Smooth muscle cell (in vitro differentiated cells): Measurements from ENCODE around the gene ERFL. TPM values are rescaled to one million over a fixed set of nuclear protein-coding genes. Genes with fewer than 3 reads are reported as not detected.

Source experiments
- DNase-seq: peaks from one replicate; lab custom pipeline; 2025; ENCODE audit not compliant: unreplicated experiment; lab: John Stamatoyannopoulos, UW
- H2AFZ ChIP-seq: fragments of 200-600 bp; sonication (generic); 2 replicates; pipeline ENCODE4 v1.6.0; 2016; ENCODE audit warnings: antibody characterized with exemption, low read depth, mild to moderate bottlenecking
- H3F3A ChIP-seq: fragments of 200-600 bp; sonication (generic); 2 replicates; pipeline ENCODE4 v1.6.0; 2017; ENCODE audit warnings: antibody characterized with exemption, low read depth
- H3K27ac ChIP-seq: fragments of 200-600 bp; sonication (generic); 2 replicates; pipeline ENCODE4 v1.5.1; 2016; ENCODE audit warnings: low read depth, mild to moderate bottlenecking
- H3K27me3 ChIP-seq: fragments of 200-600 bp; sonication (generic); 2 replicates; pipeline ENCODE4 v1.6.1; 2016; ENCODE audit warnings: low read depth, mild to moderate bottlenecking
- H3K36me3 ChIP-seq: fragments of 200-600 bp; sonication (generic); 2 replicates; pipeline ENCODE4 v1.5.1; 2016; ENCODE audit warnings: low read depth
- H3K4me1 ChIP-seq: fragments of 200-600 bp; sonication (generic); 2 replicates; pipeline ENCODE4 v1.5.1; 2016; ENCODE audit warnings: low read depth
- H3K4me2 ChIP-seq: fragments of 200-600 bp; sonication (generic); 2 replicates; pipeline ENCODE4 v1.6.0; 2016; ENCODE audit warnings: mild to moderate bottlenecking
- H3K4me3 ChIP-seq: fragments of 200-600 bp; sonication (generic); 2 replicates; pipeline ENCODE4 v1.5.1; 2016; ENCODE audit warnings: mild to moderate bottlenecking
- H3K79me2 ChIP-seq: fragments of 200-600 bp; sonication (generic); 2 replicates; pipeline ENCODE4 v1.6.0; 2016; ENCODE audit warnings: low read depth, mild to moderate bottlenecking
- H3K9ac ChIP-seq: fragments of 200-600 bp; sonication (generic); 2 replicates; pipeline ENCODE4 v1.6.0; 2016; ENCODE audit warnings: low read depth
- H3K9me3 ChIP-seq: fragments of 200-600 bp; sonication (generic); replicated peaks from 2 replicates; pipeline ENCODE4 v1.5.1; 2016; ENCODE audit warnings: low read depth
- H4K20me1 ChIP-seq: fragments of 200-600 bp; sonication (generic); 2 replicates; pipeline ENCODE4 v1.6.0; 2016; ENCODE audit warnings: low read depth
- CTCF ChIP-seq: fragments of 200-600 bp; sonication (generic); IDR thresholded peaks from 2 replicates; pipeline ENCODE4 v1.5.1; 2017; ENCODE audit warnings: borderline replicate concordance, mild to moderate bottlenecking, antibody characterized with exemption; ENCODE audit not compliant: insufficient read depth, poor library complexity, severe bottlenecking
- WGBS: methylation state at CpG from one replicate; pipeline ENCODE4 v1.1.7; 2016; ENCODE audit warnings: low lambda C conversion rate; 5-methylcytosine and 5-hydroxymethylcytosine counted together
- polyA plus RNA-seq: library from polyadenylated mRNA; unstranded; fragments of >200 nt; fragmentation: Nextera tagmentation; extraction: Ambion mirVana; gene quantifications from 2 replicates; pipeline ENCODE4 v1.2.1, GENCODE V29; 2016
- total RNA-seq: library from RNA; depleted of rRNA; stranded (reverse); fragments of >200 nt; gene quantifications from 2 replicates; pipeline ENCODE4 v1.2.3, GENCODE V29; 2014

ERFL gene
- total and polyA plus RNA-seq, 2 experiments from 2014 or later: 0.09 TPM

- Histone ChIP-seq H3K4me1 (no peaks in the 10 kb centered on the region), H3K9me3 (no peaks in the 10 kb centered on the region), H3K4me2 (no peak overlapping the region), H3K9ac (no peak overlapping the region), H3K27me3 (peaks cover 17% of the 10 kb centered on the region), H3K36me3 (no peaks in the 10 kb centered on the region), H2AFZ (no peak overlapping the region), H3K4me3 (no peak overlapping the region), H3F3A (no peaks in the 10 kb centered on the region), H4K20me1 (peaks cover 33% of the 10 kb centered on the region), H3K27ac (no peak overlapping the region), H3K79me2 (no peaks in the 10 kb centered on the region)
- WGBS: 88% methylated on average over 21 of the region's 21 CpGs
- no peak for DNase-seq
- TF ChIP-seq CTCF: no peak
Measured at GRCh38 chr19:41906916-41907680, 21.2 kb downstream of the ERFL start.

- Histone ChIP-seq H3K4me1 (no peaks in the 10 kb centered on the region), H3K4me3 (no peak overlapping the region), H3K36me3 (no peaks in the 10 kb centered on the region), H3K9ac (no peak overlapping the region), H3K27ac (no peak overlapping the region), H3K27me3 (peaks cover 9% of the 10 kb centered on the region), H3K79me2 (no peaks in the 10 kb centered on the region), H3K4me2 (no peak overlapping the region), H3F3A (no peaks in the 10 kb centered on the region), H2AFZ (no peak overlapping the region), H3K9me3 (no peaks in the 10 kb centered on the region), H4K20me1 (peaks cover 31% of the 10 kb centered on the region)
- no peak for TF ChIP-seq CTCF
- DNase-seq: no peak
- 86% methylated on average over 3 of the region's 9 CpGs for WGBS
Measured at GRCh38 chr19:41906271-41906670, 22.0 kb downstream of the ERFL start.

GRCh38 chr19:41905273-41906002 is 22.8 kb downstream of the ERFL start:
- Histone ChIP-seq H3K36me3 (no peaks in the 10 kb centered on the region), H3K4me2 (no peak overlapping the region), H3K4me3 (no peak overlapping the region), H4K20me1 (peaks cover 27% of the 10 kb centered on the region), H3K27me3 (peaks cover under 1% of the 10 kb centered on the region), H3K4me1 (no peaks in the 10 kb centered on the region), H3K79me2 (no peaks in the 10 kb centered on the region), H3K9ac (no peak overlapping the region), H2AFZ (no peak overlapping the region), H3F3A (no peaks in the 10 kb centered on the region), H3K9me3 (no peaks in the 10 kb centered on the region), H3K27ac (no peak overlapping the region)
- TF ChIP-seq CTCF: no peak
- DNase-seq: no peak
- 95% methylated on average over 24 of the region's 24 CpGs for WGBS
